NK-92 treated with Interleukin-12 subunit alpha and Interleukin-12 subunit beta, amount 100 ng/mL, for 24 hours (cell line): ENCODE data around the gene MYO7A.

Experiments used
- DNase-seq: peaks from one replicate; lab custom pipeline; 2025; lab: John Stamatoyannopoulos, UW

MYO7A gene

GRCh38 chr11:77215106-77215505 lies 87.1 kb downstream of the MYO7A start:
- no peak for DNase-seq

- DNase-seq = no peak
Observed at GRCh38 chr11:77217156-77217555, 89.1 kb downstream of the MYO7A start.

- DNase-seq = no peak
Observed at GRCh38 chr11:77223797-77224196, 95.8 kb downstream of the MYO7A start.

GRCh38 chr11:77230878-77231605 lies 103.0 kb downstream of the MYO7A start:
- DNase-seq = no peak

GRCh38 chr11:77231800-77232199 lies 103.8 kb downstream of the MYO7A start:
- DNase-seq = no peak

GRCh38 chr11:77232242-77232641 lies 104.2 kb downstream of the MYO7A start:
- DNase-seq = no peak

- DNase-seq = no peak
Observed at GRCh38 chr11:77233011-77233410, 105.0 kb downstream of the MYO7A start.

GRCh38 chr11:77236901-77237300 lies 108.9 kb downstream of the MYO7A start:
- no peak for DNase-seq

GRCh38 chr11:77244277-77245027 lies 116.4 kb downstream of the MYO7A start:
- DNase-seq = no peak

GRCh38 chr11:77249427-77249826 lies 121.4 kb downstream of the MYO7A start:
- DNase-seq = no peak

- DNase-seq = no peak
Observed at GRCh38 chr11:77250881-77251640, 123.0 kb downstream of the MYO7A start.

- no peak for DNase-seq
Observed at GRCh38 chr11:77252555-77253270, 124.7 kb downstream of the MYO7A start.

- DNase-seq = no peak
Observed at GRCh38 chr11:77253690-77254089, 125.6 kb downstream of the MYO7A start.

GRCh38 chr11:77259641-77260040 lies 131.6 kb downstream of the MYO7A start:
- no peak for DNase-seq

GRCh38 chr11:77262803-77263202 lies 134.8 kb downstream of the MYO7A start:
- DNase-seq = no peak
